Fibroblast of villous mesenchyme (primary cell): Measurements from ENCODE around the gene ALS2CL. TPM values are rescaled to one million over a fixed set of nuclear protein-coding genes. Genes with fewer than 3 reads are reported as not detected.

Source experiments
- DNase-seq: peaks from one replicate; pipeline ENCODE4 v3.0.0-alpha.2; 2010; ENCODE audit warnings: low read depth
- H3K4me3 ChIP-seq: 2 replicates; pipeline ENCODE4 v1.5.1; 2011; ENCODE audit warnings: low read depth, mild to moderate bottlenecking, low read length
- CTCF ChIP-seq: IDR thresholded peaks from 2 replicates; pipeline ENCODE4 v1.5.1; 2012; ENCODE audit warnings: low read depth, mild to moderate bottlenecking, low read length; ENCODE audit not compliant: insufficient read depth
- total RNA-seq: library from RNA; depleted of rRNA; stranded (reverse); fragments of >200 nt; gene quantifications from 2 replicates; pipeline ENCODE4 v1.2.3, GENCODE V29; 2012

Gene ALS2CL
- total RNA-seq, 1 donor, result 6.0 TPM

- peak; percentile 35 for TF ChIP-seq CTCF
- H3K4me3 ChIP-seq, result no peak overlapping the region
- DNase-seq, result no peak
These were observed 1.9 kb upstream of the ALS2CL start for GRCh38 chr3:46695177-46695961.

- H3K4me3 ChIP-seq, result no peak overlapping the region
- no peak for TF ChIP-seq CTCF
- no peak for DNase-seq
These were observed 1.0 kb upstream of the ALS2CL start for GRCh38 chr3:46694520-46694919.

GRCh38 chr3:46693892-46694226 is 380 bp upstream of the ALS2CL start:
- no peak for DNase-seq
- H3K4me3 ChIP-seq, result peak overlapping the region; percentile 60
- no peak for TF ChIP-seq CTCF

- no peak for DNase-seq
- no peak overlapping the region for H3K4me3 ChIP-seq
These were observed 901 bp downstream of the ALS2CL start for GRCh38 chr3:46692566-46692990.

GRCh38 chr3:46690798-46691197 is 2.7 kb downstream of the ALS2CL start:
- no peak for TF ChIP-seq CTCF
- no peak for DNase-seq
- H3K4me3 ChIP-seq, result no peak overlapping the region

More at GRCh38 chr3:46692566-46692990, 901 bp downstream of the ALS2CL start:
- no peak for TF ChIP-seq CTCF

GRCh38 chr3:46685446-46685845 is 8.0 kb downstream of the ALS2CL start:
- no peak for DNase-seq
- H3K4me3 ChIP-seq, result no peak overlapping the region
- no peak for TF ChIP-seq CTCF

GRCh38 chr3:46684891-46685290 is 8.6 kb downstream of the ALS2CL start:
- no peak for TF ChIP-seq CTCF
- DNase-seq, result no peak
- no peak overlapping the region for H3K4me3 ChIP-seq
